Calu3 (cell line): Measurements from ENCODE around the gene SYP. TPM values are rescaled to one million over a fixed set of nuclear protein-coding genes. Genes with fewer than 3 reads are reported as not detected.

Experiments used
- BruUV-seq: library from RNA; stranded (reverse); fragments of 400-500 nt; replicated peaks from 2 replicates; lab custom pipeline; 2021; lab: Mats Ljungman, UMichigan
- CTCF ChIA-PET: fragments of 300-600 bp; sonication (Branson Sonifier 250); formaldehyde crosslinking; loops from one replicate; lab custom pipeline; 2022; ENCODE audit warnings: antibody characterized with exemption; lab: Charles Lee
- DNase-seq: peaks from one replicate; pipeline ENCODE4 v3.0.0; 2022
- H3K27ac Mint-ChIP-seq: one replicate; pipeline ENCODE4 v1.8.0; 2022; ENCODE audit warnings: mixed read lengths; ENCODE audit not compliant: unreplicated experiment
- H3K27me3 Mint-ChIP-seq: one replicate; pipeline ENCODE4 v1.8.0; 2022; ENCODE audit warnings: mixed read lengths; ENCODE audit not compliant: unreplicated experiment
- H3K36me3 Mint-ChIP-seq: one replicate; pipeline ENCODE4 v1.8.0; 2022; ENCODE audit warnings: mild to moderate bottlenecking, moderate library complexity, mixed read lengths; ENCODE audit not compliant: insufficient read depth, unreplicated experiment
- H3K4me1 Mint-ChIP-seq: one replicate; pipeline ENCODE4 v1.8.0; 2022; ENCODE audit warnings: mild to moderate bottlenecking, low read depth, mixed read lengths; ENCODE audit not compliant: unreplicated experiment
- H3K4me3 Mint-ChIP-seq: one replicate; pipeline ENCODE4 v1.8.0; 2022; ENCODE audit warnings: mild to moderate bottlenecking, low read depth, moderate library complexity, mixed read lengths; ENCODE audit not compliant: unreplicated experiment
- H3K9me3 Mint-ChIP-seq: one replicate; pipeline ENCODE4 v1.8.0; 2022; ENCODE audit warnings: low read depth, mixed read lengths; ENCODE audit not compliant: unreplicated experiment
- CTCF ChIP-seq: fragments of 200-600 bp; IDR thresholded peaks from one replicate; pipeline ENCODE4 v1.8.0; 2022; ENCODE audit warnings: antibody characterized with exemption; ENCODE audit not compliant: unreplicated experiment
- intact Hi-C: fragments of 100-400 bp; cut with micrococcal nuclease; formaldehyde crosslinking; loops from one replicate; pipeline ENCODE4 v1.10.0; 2022; ENCODE audit not compliant: unreplicated experiment
- total RNA-seq: library from RNA; stranded (reverse); gene quantifications from 2 replicates; pipeline ENCODE4 v1.2.3, GENCODE V29; 2022

SYP gene
- total RNA-seq, 1 experiment from 2014 or later = 2.7 TPM

GRCh38 chrX:49171752-49172279 is 28.2 kb downstream of the SYP start, which contains the start of gene PLP2:
PLP2 (plus strand) TSS chrX:49171898; CDS start chrX:49172001, 103 bp downstream.
- intact Hi-C loops = no loop called here
- Mint-ChIP-seq H3K27ac (peak within 1 kb of the TSS; percentile 85), H3K9me3 (no peaks in the 10 kb centered on the region), H3K4me3 (peak within 1 kb of the TSS; percentile 88), H3K36me3 (peaks cover 63% of the 10 kb centered on the region), H3K4me1 (peaks cover 34% of the 10 kb centered on the region), H3K27me3 (no peaks in the 10 kb centered on the region)
- TF ChIP-seq CTCF = no peak
- DNase-seq = peak; percentile 82
- CTCF ChIA-PET = no interaction called here
- BruUV-seq = no TSS peak

GRCh38 chrX:49167740-49168108 is 32.3 kb downstream of the SYP start:
- CTCF ChIA-PET = interaction anchor here (0.7 to 2.1 kb wide), 4 partner anchors 9 to 23 kb away, joined by 7 to 12 read pairs (median 11); no protein-coding TSS in a partner anchor
- Mint-ChIP-seq H3K36me3 (peaks cover 57% of the 10 kb centered on the region), H3K27me3 (no peaks in the 10 kb centered on the region), H3K4me1 (peaks cover 27% of the 10 kb centered on the region), H3K9me3 (no peaks in the 10 kb centered on the region), H3K4me3 (peak overlapping the region; percentile 75), H3K27ac (peak overlapping the region; percentile 97)
- no peak for DNase-seq
- intact Hi-C loops = no loop called here
- TSS peak; percentile 14 for BruUV-seq
- no peak for TF ChIP-seq CTCF

GRCh38 chrX:49166914-49167739 is 32.9 kb downstream of the SYP start:
- no TSS peak for BruUV-seq
- Mint-ChIP-seq H3K27ac (peak overlapping the region; percentile 97), H3K27me3 (no peaks in the 10 kb centered on the region), H3K4me3 (peak overlapping the region; percentile 75), H3K9me3 (no peaks in the 10 kb centered on the region), H3K36me3 (peaks cover 54% of the 10 kb centered on the region), H3K4me1 (peaks cover 27% of the 10 kb centered on the region)
- peak; percentile 70 for DNase-seq
- intact Hi-C loops = no loop called here
- CTCF ChIA-PET = interaction anchor here (1.0 to 2.1 kb wide), 4 partner anchors 11 to 47 kb away, joined by 3 to 12 read pairs (median 11); no protein-coding TSS in a partner anchor
- no peak for TF ChIP-seq CTCF

GRCh38 chrX:49165901-49166881 is 33.8 kb downstream of the SYP start:
- H3K4me3 Mint-ChIP-seq = peak overlapping the region; percentile 75
- H3K27me3 Mint-ChIP-seq = no peaks in the 10 kb centered on the region
- peaks cover 44% of the 10 kb centered on the region for H3K36me3 Mint-ChIP-seq
- no TSS peak for BruUV-seq
- peak overlapping the region; percentile 97 for H3K27ac Mint-ChIP-seq
- no peaks in the 10 kb centered on the region for H3K9me3 Mint-ChIP-seq
- no peak for TF ChIP-seq CTCF
- peak; percentile 88 for DNase-seq
- peaks cover 27% of the 10 kb centered on the region for H3K4me1 Mint-ChIP-seq
- CTCF ChIA-PET = interaction anchor here (1.0 to 2.1 kb wide), 4 partner anchors 10 to 46 kb away, joined by 3 to 12 read pairs (median 11); no protein-coding TSS in a partner anchor
- intact Hi-C loops = no loop called here
